GM19463 (cell line): ENCODE data around the gene ITGA5.

Experiments
- ATAC-seq: cut with Tn5 transposase; IDR thresholded peaks from one replicate; pipeline ENCODE4 v1.9.1; 2021; ENCODE audit warnings: mild to moderate bottlenecking, moderate library complexity; ENCODE audit not compliant: unreplicated experiment

The ITGA5 gene

GRCh38 chr12:54412786-54413185 is 6.3 kb downstream of the ITGA5 start:
- ATAC-seq: peak; percentile 19

- no peak for ATAC-seq
These were observed 6.7 kb downstream of the ITGA5 start for GRCh38 chr12:54412348-54412747.

- no peak for ATAC-seq
These were observed 7.5 kb downstream of the ITGA5 start for GRCh38 chr12:54411391-54412241.

- ATAC-seq: no peak
These were observed 9.8 kb downstream of the ITGA5 start for GRCh38 chr12:54409267-54409666.

GRCh38 chr12:54407183-54407905 is 11.7 kb downstream of the ITGA5 start:
- no peak for ATAC-seq

GRCh38 chr12:54405573-54405972 is 13.5 kb downstream of the ITGA5 start:
- ATAC-seq: no peak

- no peak for ATAC-seq
These were observed 14.0 kb downstream of the ITGA5 start for GRCh38 chr12:54405106-54405505.

GRCh38 chr12:54404061-54405004 is 14.7 kb downstream of the ITGA5 start:
- no peak for ATAC-seq

GRCh38 chr12:54401119-54401518 is 17.9 kb downstream of the ITGA5 start:
- ATAC-seq: no peak

GRCh38 chr12:54398995-54399793 is 19.9 kb downstream of the ITGA5 start:
- peak; percentile 83 for ATAC-seq

GRCh38 chr12:54398218-54398617 is 20.8 kb downstream of the ITGA5 start:
- no peak for ATAC-seq

- no peak for ATAC-seq
These were observed 21.9 kb downstream of the ITGA5 start for GRCh38 chr12:54397157-54397556.

- ATAC-seq: no peak
These were observed 23.5 kb downstream of the ITGA5 start for GRCh38 chr12:54395545-54395944.

- ATAC-seq: no peak
These were observed 24.1 kb downstream of the ITGA5 start for GRCh38 chr12:54394986-54395385.

- ATAC-seq: no peak
These were observed 24.8 kb downstream of the ITGA5 start for GRCh38 chr12:54394281-54394719.

- no peak for ATAC-seq
These were observed 25.3 kb downstream of the ITGA5 start for GRCh38 chr12:54393743-54394142.

GRCh38 chr12:54393207-54393609 is 25.9 kb downstream of the ITGA5 start:
- no peak for ATAC-seq

GRCh38 chr12:54392485-54393206 is 26.4 kb downstream of the ITGA5 start:
- ATAC-seq: no peak
